ENCODE data around the gene LTBP1. TPM values are rescaled to one million over a fixed set of nuclear protein-coding genes. Genes with fewer than 3 reads are reported as not detected.

The LTBP1 gene
- total and polyA plus RNA-seq, 10 of the 15 experiments (the other 5 are each of a cell fraction or from before 2014, with no cell fraction given): 0.01 to 0.28 (median 0.12) TPM; not detected in 2

DNA sequence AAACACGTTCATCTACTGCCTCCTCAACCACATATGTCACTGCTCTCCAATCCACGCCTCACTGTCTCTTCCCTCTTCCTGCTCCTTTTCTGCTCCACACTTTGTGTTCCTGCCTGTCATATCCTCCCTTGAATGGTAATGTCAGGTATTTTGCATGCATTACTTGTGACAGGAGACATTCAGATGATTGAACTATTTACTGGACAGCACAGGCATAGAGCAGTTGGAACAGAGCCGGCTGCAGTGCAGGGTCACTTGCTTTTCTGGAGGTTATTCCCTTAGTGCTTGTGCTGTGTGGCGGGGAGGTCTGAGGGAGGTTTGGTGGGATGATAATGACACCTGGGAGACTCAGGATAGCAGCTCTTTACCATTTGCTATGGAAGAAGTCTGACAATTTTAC is 93.8 kb downstream of the LTBP1 start:
- Histone ChIP-seq H4K20me1 (ENCODE audit: control insufficient read depth, insufficient read depth) (no peaks in the 10 kb centered on the region), H2AFZ (ENCODE audit: control insufficient read depth, low read depth, low read length) (no peak overlapping the region), H3K27me3 (replicated peaks in 1 of 2; ENCODE audit: control insufficient read depth in 2 of 2, insufficient read depth in 2 of 2, low read length in 1 of 2) (no peaks in the 10 kb centered on the region; a peak in 1 of 4 replicates), H3K4me1 (ENCODE audit: control insufficient read depth, insufficient read depth, low read length) (no peaks in the 10 kb centered on the region), H3K79me2 (ENCODE audit: control insufficient read depth, insufficient read depth, low read length) (no peaks in the 10 kb centered on the region), H3K4me3 (no peak overlapping the region), H3K9ac (ENCODE audit: control insufficient read depth, insufficient read depth, low read length) (no peak overlapping the region), H3K9me3 (replicated peaks; ENCODE audit: control insufficient read depth, insufficient read depth, low read length) (no peaks in the 10 kb centered on the region), H3K27ac (ENCODE audit: control insufficient read depth, insufficient read depth) (no peak overlapping the region), H3K36me3 (ENCODE audit: control insufficient read depth in 2 of 2, insufficient read depth in 2 of 2, low read length in 1 of 2) (no peaks in the 10 kb centered on the region), H3K4me2 (ENCODE audit: control insufficient read depth, insufficient read depth) (no peak overlapping the region)
- intact Hi-C loops (cut with micrococcal nuclease; ENCODE audit: unreplicated experiment) (no loop called here), in situ Hi-C loops (cut with MboI) (no loop called here)
- ATAC-seq: no peak
- ChIA-PET POLR2A (no interaction called here), SMC1A (ENCODE audit: uncharacterized antibody, unreplicated experiment) (no interaction called here), RAD21 (ENCODE audit: unreplicated experiment) (no interaction called here), CTCF (interaction anchor here (1.1 kb wide), 1 partner anchor 332 kb away, joined by 3 read pairs; no protein-coding TSS in a partner anchor)
- no peak for DNase-seq (ENCODE audit: low read depth, low spot score)
- BruUV-seq (replicated peaks): no TSS peak
- TF ChIP-seq YY1 (IDR thresholded peaks at IDR 0.05; ENCODE audit: low read depth, low read length) (no peak), CREM (IDR thresholded peaks at IDR 0.05; ENCODE audit: low read depth) (no peak), MEF2B (IDR thresholded peaks at IDR 0.05; ENCODE audit: partially characterized antibody, poor library complexity, severe bottlenecking) (no peak), WRNIP1 (IDR thresholded peaks at IDR 0.05; ENCODE audit: borderline replicate concordance, low read depth, low read length) (no peak), ZZZ3 (IDR thresholded peaks at IDR 0.05; ENCODE audit: control insufficient read depth, insufficient read length, low read depth) (no peak), IRF5 (IDR thresholded peaks at IDR 0.05; ENCODE audit: borderline replicate concordance) (no peak), HDAC6 (IDR thresholded peaks at IDR 0.05; ENCODE audit: unreplicated experiment) (no peak), BHLHE40 (IDR thresholded peaks at IDR 0.05; ENCODE audit: borderline replicate concordance in 1 of 2, low read depth in 2 of 2, low read length in 1 of 2) (no peak), SMARCA5 (IDR thresholded peaks at IDR 0.05) (no peak), KLF5 (IDR thresholded peaks at IDR 0.05; ENCODE audit: partially characterized antibody) (no peak)
- TF ChIP-seq, protein P1, sequence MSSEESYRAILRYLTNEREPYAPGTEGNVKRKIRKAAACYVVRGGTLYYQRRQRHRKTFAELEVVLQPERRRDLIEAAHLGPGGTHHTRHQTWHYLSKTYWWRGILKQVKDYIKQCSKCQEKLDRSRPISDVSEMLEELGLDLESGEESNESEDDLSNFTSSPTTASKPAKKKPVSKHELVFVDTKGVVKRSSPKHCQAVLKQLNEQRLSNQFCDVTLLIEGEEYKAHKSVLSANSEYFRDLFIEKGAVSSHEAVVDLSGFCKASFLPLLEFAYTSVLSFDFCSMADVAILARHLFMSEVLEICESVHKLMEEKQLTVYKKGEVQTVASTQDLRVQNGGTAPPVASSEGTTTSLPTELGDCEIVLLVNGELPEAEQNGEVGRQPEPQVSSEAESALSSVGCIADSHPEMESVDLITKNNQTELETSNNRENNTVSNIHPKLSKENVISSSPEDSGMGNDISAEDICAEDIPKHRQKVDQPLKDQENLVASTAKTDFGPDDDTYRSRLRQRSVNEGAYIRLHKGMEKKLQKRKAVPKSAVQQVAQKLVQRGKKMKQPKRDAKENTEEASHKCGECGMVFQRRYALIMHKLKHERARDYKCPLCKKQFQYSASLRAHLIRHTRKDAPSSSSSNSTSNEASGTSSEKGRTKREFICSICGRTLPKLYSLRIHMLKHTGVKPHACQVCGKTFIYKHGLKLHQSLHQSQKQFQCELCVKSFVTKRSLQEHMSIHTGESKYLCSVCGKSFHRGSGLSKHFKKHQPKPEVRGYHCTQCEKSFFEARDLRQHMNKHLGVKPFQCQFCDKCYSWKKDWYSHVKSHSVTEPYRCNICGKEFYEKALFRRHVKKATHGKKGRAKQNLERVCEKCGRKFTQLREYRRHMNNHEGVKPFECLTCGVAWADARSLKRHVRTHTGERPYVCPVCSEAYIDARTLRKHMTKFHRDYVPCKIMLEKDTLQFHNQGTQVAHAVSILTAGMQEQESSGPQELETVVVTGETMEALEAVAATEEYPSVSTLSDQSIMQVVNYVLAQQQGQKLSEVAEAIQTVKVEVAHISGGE (CRISPR knock-in tag; IDR thresholded peaks at IDR 0.05): no peak
- no peak for FAIRE-seq
- 55% methylated on average over 4 of the region's 4 CpGs for WGBS (ENCODE audit: insufficient coverage, insufficient replicate concordance, low lambda C conversion rate, missing lambda C conversion rate)

All from GM12878 (cell line).